HG02884 (cell line): Measurements from ENCODE around the gene SIRPA.

Source experiments
- ATAC-seq: cut with Tn5 transposase; IDR thresholded peaks from one replicate; pipeline ENCODE4 v1.9.1; 2021; ENCODE audit warnings: mild to moderate bottlenecking, moderate library complexity; ENCODE audit not compliant: unreplicated experiment

Gene SIRPA

GRCh38 chr20:1928782-1929181 is 33.6 kb downstream of the SIRPA start:
- ATAC-seq = no peak

- ATAC-seq = no peak
Measured at GRCh38 chr20:1929460-1929859, 34.3 kb downstream of the SIRPA start.

GRCh38 chr20:1930165-1930564 is 35.0 kb downstream of the SIRPA start:
- ATAC-seq = no peak

GRCh38 chr20:1931830-1932229 is 36.6 kb downstream of the SIRPA start:
- no peak for ATAC-seq

DNA sequence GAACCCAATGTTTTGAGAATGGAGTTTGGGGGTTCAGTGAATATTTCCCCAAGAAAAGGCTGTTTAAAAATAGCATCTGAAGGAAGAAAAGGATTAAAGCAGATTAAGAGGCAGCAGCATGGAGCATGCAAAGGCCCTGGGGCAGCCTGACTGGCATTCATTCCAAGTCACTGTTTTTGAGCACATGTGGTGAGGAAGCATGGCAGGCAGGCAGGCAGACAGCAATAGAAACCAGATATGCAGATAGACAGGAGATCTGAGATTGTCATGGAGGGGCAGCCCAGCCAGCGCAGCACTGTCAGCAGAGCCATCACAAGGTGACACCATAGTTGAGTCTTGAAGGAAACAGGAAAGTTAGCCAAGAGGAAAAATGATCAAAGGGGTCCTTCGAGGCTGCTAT is 37.8 kb downstream of the SIRPA start:
- ATAC-seq = no peak

DNA sequence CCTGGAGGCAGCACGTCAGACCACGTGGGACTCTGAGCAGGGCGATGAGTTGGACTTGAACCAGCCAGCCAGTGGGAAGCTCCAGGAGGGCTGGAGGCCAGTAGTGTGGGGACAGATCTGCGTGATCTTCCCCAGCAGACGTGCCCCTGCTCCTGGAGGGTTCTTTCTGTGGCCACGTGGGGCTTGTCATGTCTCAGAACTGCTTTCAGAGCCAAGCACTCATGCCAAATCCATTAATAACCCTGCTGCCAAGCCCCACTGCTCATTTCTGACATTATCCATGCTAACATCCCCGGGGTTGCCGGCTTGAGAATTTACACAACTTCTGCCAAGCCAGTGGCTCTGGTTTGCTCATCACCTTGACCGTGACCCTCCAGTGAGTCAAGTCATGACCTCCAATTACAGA is 38.3 kb downstream of the SIRPA start:
- no peak for ATAC-seq

DNA sequence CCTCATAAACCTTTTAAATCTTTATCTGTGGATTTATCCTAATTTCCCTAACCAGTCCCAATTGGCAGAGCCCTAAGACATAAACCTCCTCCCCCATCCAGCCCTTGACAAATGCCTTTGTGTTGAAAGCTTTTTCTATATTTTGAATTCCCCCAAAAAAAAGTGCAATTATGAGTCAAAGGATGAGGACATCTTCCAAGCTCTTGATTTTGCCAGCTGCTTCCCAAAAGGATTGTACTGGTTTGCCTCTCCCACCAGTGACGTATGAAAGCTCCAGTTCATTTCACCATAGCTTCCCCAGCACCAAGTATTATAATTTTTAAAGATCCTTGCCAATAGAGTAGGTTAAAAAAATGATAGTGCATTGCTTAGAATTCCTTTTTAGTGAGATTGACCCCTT is 38.9 kb downstream of the SIRPA start:
- ATAC-seq = no peak

DNA sequence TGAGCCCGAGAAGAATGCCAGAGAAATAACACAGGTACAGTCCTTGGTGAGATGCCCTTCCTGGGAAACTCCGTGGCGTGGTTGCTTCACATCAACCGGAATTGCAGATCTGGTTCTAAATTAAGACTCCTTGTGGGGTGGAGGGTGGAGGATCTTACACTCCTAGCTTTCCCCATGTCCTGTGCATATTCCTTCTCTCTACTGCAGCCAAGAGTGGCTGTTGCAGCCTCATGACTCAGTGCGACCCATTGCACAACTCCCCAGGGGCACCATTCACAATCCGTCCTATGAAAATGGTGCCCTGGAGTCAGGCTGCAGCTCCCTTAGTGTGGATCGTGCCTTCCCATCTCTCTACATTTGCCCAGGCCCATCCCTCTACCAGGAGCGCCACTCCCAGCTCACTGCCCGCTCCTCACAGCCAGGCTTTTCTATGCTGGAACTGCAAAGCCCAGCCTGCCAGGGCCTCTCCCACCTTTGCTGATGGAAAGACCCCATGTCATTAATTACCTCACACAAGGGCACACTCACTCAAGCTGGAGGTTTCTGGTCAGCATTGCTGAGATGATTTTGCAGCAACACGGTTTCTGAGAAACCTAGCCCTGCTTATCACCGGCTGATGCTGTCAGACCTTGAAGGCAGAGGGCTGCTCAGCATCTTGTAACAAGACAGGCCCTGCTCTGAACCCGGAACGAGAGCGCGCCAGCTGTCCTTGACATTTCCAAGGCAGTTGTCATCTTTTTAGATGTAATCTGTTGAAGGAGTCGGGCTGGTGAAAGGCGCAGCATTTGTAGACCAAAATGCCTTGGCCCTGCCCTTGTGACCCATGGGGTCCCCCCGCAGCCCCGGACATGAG is 39.7 kb downstream of the SIRPA start:
- no peak for ATAC-seq

DNA sequence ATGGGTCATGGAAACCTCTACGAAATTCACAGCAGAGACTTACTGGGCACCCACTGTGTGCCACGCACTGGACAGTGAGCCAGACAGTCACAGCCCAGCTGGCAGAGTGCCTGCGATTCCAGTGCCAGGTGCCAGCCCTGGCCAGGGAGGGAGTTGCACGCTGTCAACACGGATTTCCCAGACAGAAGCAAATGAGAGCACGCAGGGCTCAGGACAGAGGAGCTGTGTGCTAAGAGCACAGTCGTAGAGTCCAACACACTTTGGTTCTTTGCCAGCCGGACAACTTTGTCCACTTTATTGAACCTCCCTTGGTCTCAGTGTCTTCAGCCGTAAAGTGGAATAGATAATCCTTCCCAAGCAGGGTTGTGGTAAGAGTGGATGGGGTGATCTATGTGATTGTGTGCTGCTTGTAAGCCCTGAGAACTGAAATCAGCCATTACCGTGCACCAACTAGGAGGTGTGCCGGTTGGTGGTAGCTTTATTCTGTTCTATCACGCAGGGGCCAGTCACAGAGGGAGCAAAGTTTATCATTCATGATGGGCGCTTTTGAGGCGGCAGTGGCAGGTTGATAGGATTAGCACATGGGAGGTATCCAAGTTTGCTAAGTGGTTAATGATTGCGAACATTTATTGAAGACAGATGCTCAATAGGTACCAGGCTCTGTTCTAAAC is 40.6 kb downstream of the SIRPA start:
- no peak for ATAC-seq

DNA sequence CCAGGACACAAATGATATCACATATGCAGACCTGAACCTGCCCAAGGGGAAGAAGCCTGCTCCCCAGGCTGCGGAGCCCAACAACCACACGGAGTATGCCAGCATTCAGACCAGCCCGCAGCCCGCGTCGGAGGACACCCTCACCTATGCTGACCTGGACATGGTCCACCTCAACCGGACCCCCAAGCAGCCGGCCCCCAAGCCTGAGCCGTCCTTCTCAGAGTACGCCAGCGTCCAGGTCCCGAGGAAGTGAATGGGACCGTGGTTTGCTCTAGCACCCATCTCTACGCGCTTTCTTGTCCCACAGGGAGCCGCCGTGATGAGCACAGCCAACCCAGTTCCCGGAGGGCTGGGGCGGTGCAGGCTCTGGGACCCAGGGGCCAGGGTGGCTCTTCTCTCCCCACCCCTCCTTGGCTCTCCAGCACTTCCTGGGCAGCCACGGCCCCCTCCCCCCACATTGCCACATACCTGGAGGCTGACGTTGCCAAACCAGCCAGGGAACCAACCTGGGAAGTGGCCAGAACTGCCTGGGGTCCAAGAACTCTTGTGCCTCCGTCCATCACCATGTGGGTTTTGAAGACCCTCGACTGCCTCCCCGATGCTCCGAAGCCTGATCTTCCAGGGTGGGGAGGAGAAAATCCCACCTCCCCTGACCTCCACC is 42.2 kb downstream of the SIRPA start:
- no peak for ATAC-seq

- ATAC-seq = no peak
Measured at GRCh38 chr20:1938464-1939269, 43.5 kb downstream of the SIRPA start.

- no peak for ATAC-seq
Measured at GRCh38 chr20:1939270-1939595, 44.0 kb downstream of the SIRPA start.

- no peak for ATAC-seq
Measured at GRCh38 chr20:1940581-1940980, 45.4 kb downstream of the SIRPA start.

- no peak for ATAC-seq
Measured at GRCh38 chr20:1941226-1941625, 46.0 kb downstream of the SIRPA start.

- ATAC-seq = no peak
Measured at GRCh38 chr20:1942061-1942460, 46.9 kb downstream of the SIRPA start.

DNA sequence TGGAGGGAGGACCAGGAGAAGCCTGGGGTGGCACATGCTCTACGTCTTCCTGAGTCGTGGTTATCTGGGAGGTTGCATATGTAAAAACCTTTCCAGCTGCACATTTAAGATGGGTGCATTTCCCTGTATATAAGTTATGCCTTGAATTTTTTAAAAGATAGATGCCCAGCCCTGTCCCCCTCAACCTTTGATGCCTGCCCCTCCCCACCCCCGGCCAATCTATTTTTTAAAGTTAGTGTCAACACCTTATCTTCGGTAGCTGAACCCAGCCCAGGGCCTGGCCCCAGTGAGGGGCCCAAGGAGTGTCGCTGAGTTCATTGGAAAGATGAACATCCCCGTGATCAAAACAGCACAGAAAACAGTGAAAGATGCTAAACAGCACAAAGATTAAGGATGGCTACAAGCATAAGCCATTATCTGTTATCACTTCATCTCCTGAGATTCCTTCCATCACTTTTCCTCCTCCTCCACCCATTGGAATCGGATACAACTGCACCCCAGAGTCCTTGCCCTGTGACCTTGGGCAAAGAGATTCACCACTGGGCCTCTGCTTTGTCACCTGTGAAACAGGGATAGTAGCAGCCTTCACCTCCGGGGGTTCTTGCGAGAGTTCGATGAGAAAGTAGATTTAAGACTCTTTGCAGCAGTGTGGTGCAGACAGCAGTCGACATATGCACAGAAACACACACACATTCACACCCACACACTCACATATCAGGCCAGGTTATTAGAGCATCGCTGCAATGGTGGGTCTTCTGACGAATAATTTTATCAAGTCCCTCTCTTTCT is 47.5 kb downstream of the SIRPA start:
- no peak for ATAC-seq

GRCh38 chr20:1943275-1944002 is 48.2 kb downstream of the SIRPA start:
- no peak for ATAC-seq

DNA sequence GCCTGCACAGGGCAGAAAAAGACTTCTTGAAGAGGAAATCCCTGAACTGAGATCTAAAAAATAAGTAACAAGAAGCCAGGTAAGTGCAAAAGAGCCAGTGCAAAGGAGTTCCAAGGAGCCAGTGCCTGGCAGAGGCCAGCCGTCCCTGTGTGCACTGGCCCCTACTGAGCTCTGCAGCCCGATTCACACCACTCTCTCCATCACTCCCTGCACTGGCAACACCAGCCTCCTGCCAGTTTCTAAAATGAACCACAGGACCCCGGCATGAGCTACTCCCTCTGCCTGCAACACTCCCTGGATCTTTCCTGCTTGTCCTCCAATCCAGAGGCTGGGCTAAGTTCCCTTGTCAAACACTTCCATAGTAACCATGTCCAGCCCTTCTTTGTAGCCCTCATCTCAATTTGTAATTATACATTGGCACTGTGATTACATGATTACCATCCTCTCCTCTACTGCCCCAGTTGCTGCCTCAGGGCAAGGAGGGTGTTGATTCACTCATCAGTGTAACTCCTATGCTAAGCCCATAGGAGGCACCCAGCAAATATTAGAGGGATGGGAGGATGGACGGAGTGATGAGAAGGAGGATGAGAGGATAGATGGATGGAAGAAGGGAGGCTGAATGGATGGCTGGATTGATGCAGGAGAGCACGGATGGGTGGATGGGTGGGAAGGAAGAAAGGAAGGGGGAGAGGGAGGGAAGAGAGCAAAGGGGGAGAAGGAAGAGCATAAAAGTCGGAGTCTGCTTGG is 49.3 kb downstream of the SIRPA start:
- no peak for ATAC-seq

GRCh38 chr20:1945134-1945618 is 50.0 kb downstream of the SIRPA start:
- ATAC-seq = no peak
